ENCODE data around the gene INO80D. TPM values are rescaled to one million over a fixed set of nuclear protein-coding genes. Genes with fewer than 3 reads are reported as not detected.

The INO80D gene
- total RNA-seq, 2 donors from 2014 or later, result 20.2 to 29.9 TPM

DNA sequence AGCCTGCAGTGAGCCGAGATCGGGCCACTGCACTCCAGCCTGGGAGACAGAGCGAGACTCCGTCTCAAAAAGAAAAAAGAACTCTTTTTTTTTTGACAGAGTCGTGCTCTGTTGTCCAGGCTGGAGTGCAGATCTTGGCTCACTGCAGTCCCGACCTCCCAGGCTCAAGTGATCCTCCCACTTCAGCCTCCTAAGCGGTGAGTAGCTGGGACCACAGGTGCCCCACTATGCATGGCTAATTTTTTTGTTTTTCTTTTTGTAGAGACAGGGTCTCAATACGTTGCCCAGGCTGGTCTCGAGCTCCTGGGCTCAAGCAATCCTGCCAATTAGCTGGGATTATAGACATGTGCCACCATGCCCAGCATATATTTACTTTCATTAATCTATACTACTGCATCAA, 12.5 kb upstream of the INO80D start:
- Histone ChIP-seq H3K27ac (no peak overlapping the region), H3K4me1 (no peaks in the 10 kb centered on the region), H3K36me3 (no peaks in the 10 kb centered on the region), H3K9ac (ENCODE audit: low read depth in 2 of 2, low read length in 2 of 2) (no peak overlapping the region), H3K9me3 (no peaks in the 10 kb centered on the region), H3K4me3 (no peak overlapping the region), H3K27me3 (no peaks in the 10 kb centered on the region)
- no peak for DNase-seq
- intact Hi-C loops (cut with DNase I), result no loop called here
- TF ChIP-seq, protein P1, sequence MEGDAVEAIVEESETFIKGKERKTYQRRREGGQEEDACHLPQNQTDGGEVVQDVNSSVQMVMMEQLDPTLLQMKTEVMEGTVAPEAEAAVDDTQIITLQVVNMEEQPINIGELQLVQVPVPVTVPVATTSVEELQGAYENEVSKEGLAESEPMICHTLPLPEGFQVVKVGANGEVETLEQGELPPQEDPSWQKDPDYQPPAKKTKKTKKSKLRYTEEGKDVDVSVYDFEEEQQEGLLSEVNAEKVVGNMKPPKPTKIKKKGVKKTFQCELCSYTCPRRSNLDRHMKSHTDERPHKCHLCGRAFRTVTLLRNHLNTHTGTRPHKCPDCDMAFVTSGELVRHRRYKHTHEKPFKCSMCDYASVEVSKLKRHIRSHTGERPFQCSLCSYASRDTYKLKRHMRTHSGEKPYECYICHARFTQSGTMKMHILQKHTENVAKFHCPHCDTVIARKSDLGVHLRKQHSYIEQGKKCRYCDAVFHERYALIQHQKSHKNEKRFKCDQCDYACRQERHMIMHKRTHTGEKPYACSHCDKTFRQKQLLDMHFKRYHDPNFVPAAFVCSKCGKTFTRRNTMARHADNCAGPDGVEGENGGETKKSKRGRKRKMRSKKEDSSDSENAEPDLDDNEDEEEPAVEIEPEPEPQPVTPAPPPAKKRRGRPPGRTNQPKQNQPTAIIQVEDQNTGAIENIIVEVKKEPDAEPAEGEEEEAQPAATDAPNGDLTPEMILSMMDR (IDR thresholded peaks at IDR 0.05), result no peak

GRCh38 chr2:206096876-206097275, 10.9 kb upstream of the INO80D start:
- no peaks in the 10 kb centered on the region for H3K4me1 ChIP-seq
- no peak overlapping the region for H3K27ac ChIP-seq
- intact Hi-C loops (cut with DNase I), result no loop called here
- H3K27me3 ChIP-seq, result no peaks in the 10 kb centered on the region
- TF ChIP-seq, protein P1 (IDR thresholded peaks at IDR 0.05), result no peak
- H3K9me3 ChIP-seq, result no peaks in the 10 kb centered on the region
- H3K9ac ChIP-seq (ENCODE audit: low read depth in 2 of 2, low read length in 2 of 2), result no peak overlapping the region
- no peak overlapping the region for H3K4me3 ChIP-seq
- no peaks in the 10 kb centered on the region for H3K36me3 ChIP-seq
- DNase-seq, result no peak

- no peak overlapping the region for H3K9ac ChIP-seq (ENCODE audit: low read depth in 2 of 2, low read length in 2 of 2)
- no peaks in the 10 kb centered on the region for H3K4me1 ChIP-seq
- TF ChIP-seq, protein P1 (IDR thresholded peaks at IDR 0.05), result no peak
- H3K9me3 ChIP-seq, result no peaks in the 10 kb centered on the region
- no peak overlapping the region for H3K4me3 ChIP-seq
- no peaks in the 10 kb centered on the region for H3K36me3 ChIP-seq
- intact Hi-C loops (cut with DNase I), result no loop called here
- DNase-seq, result no peak
- no peak overlapping the region for H3K27ac ChIP-seq
- H3K27me3 ChIP-seq, result no peaks in the 10 kb centered on the region
Observed at GRCh38 chr2:206095536-206096332, 9.8 kb upstream of the INO80D start.

DNA sequence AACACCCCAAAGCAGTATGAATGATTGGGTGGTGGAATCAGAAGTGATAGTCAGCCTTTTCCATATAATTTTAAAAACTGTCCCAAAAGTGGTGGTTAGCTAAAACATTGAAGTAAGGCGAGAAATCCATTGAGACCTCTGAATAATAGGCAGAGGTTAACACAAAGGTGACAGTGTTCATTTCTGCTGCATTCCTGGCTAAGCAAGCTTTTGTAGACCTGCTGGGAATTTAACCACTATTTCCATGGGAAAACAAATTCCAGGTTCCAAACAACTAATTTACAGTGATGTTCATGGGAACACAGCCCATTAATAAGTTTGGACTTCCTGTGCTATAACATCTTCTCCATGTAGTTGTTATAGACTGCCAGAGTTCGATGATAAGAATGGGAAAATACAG, 6.3 kb upstream of the INO80D start:
- Histone ChIP-seq H3K27ac (no peak overlapping the region), H3K9me3 (no peaks in the 10 kb centered on the region), H3K27me3 (no peaks in the 10 kb centered on the region), H3K4me1 (no peaks in the 10 kb centered on the region), H3K9ac (ENCODE audit: low read depth in 2 of 2, low read length in 2 of 2) (no peak overlapping the region), H3K36me3 (no peaks in the 10 kb centered on the region), H3K4me3 (no peak overlapping the region)
- DNase-seq, result no peak
- intact Hi-C loops (cut with DNase I), result no loop called here
- TF ChIP-seq, protein P1 (IDR thresholded peaks at IDR 0.05), result no peak

GRCh38 chr2:206088248-206088647, 2.3 kb upstream of the INO80D start:
- intact Hi-C loops (cut with DNase I), result loop anchor here (5.0 kb wide), 1 partner anchor 69 kb away; the partner anchor contains the start of genes EEF1B2 and NDUFS1
- Histone ChIP-seq H3K9ac (ENCODE audit: low read depth in 2 of 2, low read length in 2 of 2) (no peak overlapping the region), H3K4me3 (no peak overlapping the region), H3K4me1 (peaks cover under 1% of the 10 kb centered on the region), H3K27ac (no peak overlapping the region), H3K36me3 (no peaks in the 10 kb centered on the region), H3K9me3 (no peaks in the 10 kb centered on the region), H3K27me3 (no peaks in the 10 kb centered on the region)
- TF ChIP-seq, protein P1 (IDR thresholded peaks at IDR 0.05), result no peak
- no peak for DNase-seq

Measured in colonic mucosa (tissue), 4 donors.